Fibroblast of skin of left biceps (primary cell): ENCODE measurements around the gene CMC2.

ENCODE experiments used
- DNase-seq, 2 experiments: peaks; one replicate each; pipeline ENCODE4 v3.0.0-alpha.2; 2013; ENCODE audit warnings: low read depth in 2 of 2

Gene CMC2

GRCh38 chr16:80931801-80932707 is 74.6 kb downstream of the CMC2 start:
- DNase-seq: peak; percentile 18 to 24

- peak in 1 of 2 experiments; percentile 18 for DNase-seq
Measured at GRCh38 chr16:80924372-80924978, 82.2 kb downstream of the CMC2 start.

- DNase-seq: no peak
Measured at GRCh38 chr16:80923356-80923755, 83.3 kb downstream of the CMC2 start.
